Common myeloid progenitor, CD34-positive (primary cell): ENCODE results near the gene DRGX.

Source experiments
- CTCF ChIA-PET: fragments of 350-600 bp; sonication (Branson Sonifier 250); formaldehyde crosslinking; loops from one replicate; lab custom pipeline; 2021; ENCODE audit warnings: antibody characterized with exemption; lab: Charles Lee
- POLR2A ChIA-PET: fragments of 350-600 bp; sonication (Branson Sonifier 250); formaldehyde crosslinking; loops from one replicate; lab custom pipeline; 2021; ENCODE audit warnings: antibody characterized with exemption; lab: Charles Lee
- DNase-seq, 3 donors: peaks; one replicate each; pipeline versions ENCODE4 v3.0.0 to v3.0.0-alpha.2; 2013
- H3K27ac ChIP-seq, 2 experiments: 1 replicate in 1 of 2; 2 replicates in 1 of 2; pipeline ENCODE4 v1.7.0; 2013; ENCODE audit warnings: inconsistent platforms in 2 of 2, low read length in 2 of 2, mild to moderate bottlenecking in 2 of 2, low read depth in 1 of 2, moderate library complexity in 1 of 2; ENCODE audit not compliant: severe bottlenecking in 2 of 2, insufficient read depth in 1 of 2, poor library complexity in 1 of 2
- H3K27me3 ChIP-seq, 5 experiments: replicated peaks in 2 of 5; 1 replicate in 3 of 5; 2 replicates in 2 of 5; pipeline versions ENCODE4 v1.6.1 to v1.7.0; 2013; ENCODE audit warnings: low read length in 4 of 5, mild to moderate bottlenecking in 2 of 5, moderate library complexity in 2 of 5, inconsistent platforms in 1 of 5; ENCODE audit not compliant: insufficient read depth in 5 of 5, control insufficient read depth in 4 of 5
- H3K36me3 ChIP-seq, 4 experiments: 1 replicate in 2 of 4; 2 replicates in 2 of 4; pipeline versions ENCODE4 v1.6.1 to v1.7.0; 2013; ENCODE audit warnings: low read length in 3 of 4, control low read depth in 1 of 4, mild to moderate bottlenecking in 1 of 4; ENCODE audit not compliant: control insufficient read depth in 4 of 4, insufficient read depth in 4 of 4
- H3K4me1 ChIP-seq, 4 experiments: 1 replicate in 3 of 4; 2 replicates in 1 of 4; pipeline versions ENCODE4 v1.6.1 to v1.7.1; 2013; ENCODE audit warnings: low read length in 3 of 4, mild to moderate bottlenecking in 3 of 4, control low read depth in 1 of 4, inconsistent platforms in 1 of 4, moderate library complexity in 1 of 4; ENCODE audit not compliant: control insufficient read depth in 4 of 4, insufficient read depth in 4 of 4; ENCODE audit errors: control extremely low read depth in 1 of 4
- H3K4me3 ChIP-seq, 7 experiments: 1 replicate in 4 of 7; 2 replicates in 3 of 7; pipeline versions ENCODE4 v1.5.1 to v1.7.0; 2013; ENCODE audit warnings: mild to moderate bottlenecking in 7 of 7, low read length in 6 of 7, moderate library complexity in 6 of 7, inconsistent platforms in 2 of 7, low read depth in 2 of 7, control low read depth in 1 of 7; ENCODE audit not compliant: insufficient read depth in 4 of 7, control insufficient read depth in 1 of 7; ENCODE audit errors: extremely low read depth in 1 of 7
- H3K9me3 ChIP-seq, 5 experiments: 1 replicate in 4 of 5; 2 replicates in 1 of 5; pipeline versions ENCODE4 v1.6.1 to v1.7.1; 2013; ENCODE audit warnings: low read length in 4 of 5, mild to moderate bottlenecking in 2 of 5, inconsistent platforms in 1 of 5, low read depth in 1 of 5, moderate library complexity in 1 of 5; ENCODE audit not compliant: control insufficient read depth in 4 of 5, insufficient read depth in 2 of 5; ENCODE audit errors: control extremely low read depth in 1 of 5
- WGBS: methylation state at CpG from one replicate; pipeline ENCODE4 v1.1.5; 2013; ENCODE audit not compliant: insufficient coverage; 5-methylcytosine and 5-hydroxymethylcytosine counted together

DRGX gene

DNA sequence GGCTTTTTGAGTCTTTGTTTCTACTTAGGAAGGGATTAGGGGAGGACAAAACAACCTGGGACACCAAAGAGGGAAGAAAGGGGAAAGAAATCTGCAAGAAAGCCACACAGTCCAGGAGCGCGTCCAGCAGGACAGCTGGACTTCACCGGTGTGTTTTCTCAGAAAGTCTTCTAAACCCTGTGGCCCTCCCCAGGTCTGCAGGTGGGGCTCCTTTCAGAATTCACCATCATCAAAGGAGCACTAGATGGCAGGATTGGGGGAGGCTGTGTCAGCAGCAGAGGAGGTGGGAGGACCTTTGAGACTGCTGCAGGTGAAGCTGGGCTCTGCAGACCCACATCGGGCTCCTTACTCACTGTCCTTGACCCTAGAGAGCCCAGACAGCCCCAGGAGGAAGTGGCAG is 13.9 kb upstream of the DRGX start:
- CTCF ChIA-PET: interaction anchor here (0.9 to 7.9 kb wide), 3 partner anchors 66 to 110 kb away, joined by 3 to 137 read pairs (median 19); no protein-coding TSS in a partner anchor
- H3K4me3 ChIP-seq: no peak overlapping the region
- no peaks in the 10 kb centered on the region for H3K36me3 ChIP-seq
- POLR2A ChIA-PET: no interaction called here
- H3K27me3 ChIP-seq: peaks cover 0 to 29% (median 5%) of the 10 kb centered on the region in 5 experiments
- H3K9me3 ChIP-seq: no peaks in the 10 kb centered on the region
- H3K4me1 ChIP-seq: no peaks in the 10 kb centered on the region
- no peak overlapping the region for H3K27ac ChIP-seq
- 93% methylated on average over 3 of the region's 4 CpGs for WGBS
- no peak for DNase-seq

DNA sequence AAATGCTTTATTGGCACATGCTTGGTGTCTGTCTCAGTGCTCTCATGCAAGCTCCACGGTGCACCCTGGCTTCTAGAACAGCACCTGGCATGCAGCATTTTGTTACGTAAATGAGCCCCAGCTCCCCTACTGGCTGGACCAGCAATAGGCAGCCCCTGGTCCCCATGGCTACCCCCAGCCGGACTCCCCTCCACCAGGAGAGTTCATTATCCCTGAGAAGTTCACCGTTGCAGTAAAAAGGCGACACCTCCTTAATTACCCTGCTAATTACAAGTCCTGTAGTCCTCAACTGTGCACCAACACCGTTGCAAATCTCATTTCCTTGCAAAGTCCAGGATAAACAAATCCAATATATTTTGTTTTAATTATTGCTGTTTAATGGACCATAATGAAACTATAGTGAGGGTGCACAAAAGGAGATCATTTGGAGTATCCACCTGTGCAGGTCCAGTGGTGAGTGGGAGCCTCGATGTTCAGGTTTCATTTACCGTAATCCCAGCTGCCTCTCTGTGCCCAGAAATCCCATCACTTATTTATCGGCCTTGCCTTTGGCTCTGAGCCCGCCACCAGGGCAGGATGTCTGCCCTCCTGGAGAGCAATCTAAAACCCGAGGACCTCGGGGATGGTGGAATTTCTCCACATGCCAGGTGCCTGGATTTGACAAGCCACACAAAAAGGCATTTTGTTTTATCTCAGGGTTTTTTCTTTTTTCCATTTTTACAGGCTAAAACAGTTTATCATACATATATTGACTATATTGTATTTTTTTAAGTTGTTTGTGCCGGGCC is 12.8 kb upstream of the DRGX start:
- ChIA-PET POLR2A (no interaction called here), CTCF (interaction anchor here (0.8 to 7.9 kb wide), 21 partner anchors 10 to 244 kb away, joined by 3 to 137 read pairs (median 5); no protein-coding TSS in a partner anchor)
- DNase-seq: peak in 1 of 3 donors; percentile 47
- Histone ChIP-seq H3K27ac (no peak overlapping the region), H3K4me1 (no peaks in the 10 kb centered on the region), H3K9me3 (no peaks in the 10 kb centered on the region), H3K4me3 (no peak overlapping the region), H3K36me3 (no peaks in the 10 kb centered on the region), H3K27me3 (peaks cover 0 to 27% (median 9%) of the 10 kb centered on the region in 5 experiments)
- WGBS: 70% methylated on average over 7 of the region's 13 CpGs

- 0% methylated on average over 2 of the region's 2 CpGs for WGBS
- peaks cover 0 to 31% (median 18%) of the 10 kb centered on the region in 5 experiments for H3K27me3 ChIP-seq
Measured at GRCh38 chr10:49407552-49408137, 11.8 kb upstream of the DRGX start.

GRCh38 chr10:49407151-49407550 is 11.3 kb upstream of the DRGX start:
- Histone ChIP-seq H3K36me3 (no peaks in the 10 kb centered on the region), H3K27ac (no peak overlapping the region), H3K9me3 (no peaks in the 10 kb centered on the region), H3K4me1 (no peaks in the 10 kb centered on the region), H3K27me3 (peaks cover 0 to 36% (median 18%) of the 10 kb centered on the region in 5 experiments), H3K4me3 (no peak overlapping the region)
- DNase-seq: no peak
- POLR2A ChIA-PET: no interaction called here
- CTCF ChIA-PET: interaction anchor here (0.9 to 7.9 kb wide), 39 partner anchors 8 to 837 kb away, joined by 3 to 137 read pairs (median 4); partner anchors contain the start of gene WDFY4
- 78% methylated on average over 4 of the region's 5 CpGs for WGBS

More at GRCh38 chr10:49407552-49408137, 11.8 kb upstream of the DRGX start:
- Histone ChIP-seq H3K9me3 (no peaks in the 10 kb centered on the region), H3K4me3 (no peak overlapping the region), H3K27ac (no peak overlapping the region), H3K36me3 (no peaks in the 10 kb centered on the region), H3K4me1 (no peaks in the 10 kb centered on the region)
- POLR2A ChIA-PET: no interaction called here
- peak; percentile 68 to 84 (median 75) for DNase-seq
- CTCF ChIA-PET: interaction anchor here (0.8 to 7.9 kb wide), 43 partner anchors 8 to 838 kb away, joined by 3 to 137 read pairs (median 4); partner anchors contain the start of gene WDFY4

DNA sequence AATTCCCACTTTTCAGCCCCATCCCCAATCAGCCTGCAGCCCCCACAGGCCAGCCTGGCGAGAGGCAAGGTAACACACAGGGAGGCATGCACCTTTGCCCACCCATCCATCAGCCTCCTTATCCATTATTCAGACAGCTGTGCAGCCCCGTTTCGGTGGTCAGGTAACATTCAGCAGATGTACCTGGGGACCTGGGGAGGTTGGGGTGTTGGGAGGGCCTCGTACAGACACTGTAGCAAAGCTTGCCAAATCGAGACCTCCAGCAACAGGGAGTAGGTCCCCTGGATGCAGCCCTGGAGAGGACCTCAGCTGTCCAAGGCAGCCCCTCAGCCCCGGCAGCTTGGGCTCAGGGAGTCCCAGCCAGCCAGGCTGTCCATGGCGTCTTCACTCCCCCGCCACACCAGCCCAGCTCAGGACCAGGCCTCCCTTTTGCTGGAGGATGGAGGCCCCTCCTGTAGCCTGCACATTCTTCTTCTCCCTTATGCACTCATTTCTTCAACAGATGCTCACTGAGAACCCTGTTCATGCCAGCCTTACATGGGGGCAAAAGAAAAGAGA is 8.5 kb upstream of the DRGX start:
- H3K36me3 ChIP-seq: no peaks in the 10 kb centered on the region
- H3K27ac ChIP-seq: no peak overlapping the region
- DNase-seq: no peak
- ChIA-PET CTCF (interaction anchor here (1.0 to 1.2 kb wide), 4 partner anchors 107 to 116 kb away, joined by 3 read pairs; no protein-coding TSS in a partner anchor), POLR2A (no interaction called here)
- H3K9me3 ChIP-seq: peaks cover 0 to 3% (median 0%) of the 10 kb centered on the region in 5 experiments
- 92% methylated on average over 7 of the region's 8 CpGs for WGBS
- H3K4me3 ChIP-seq: no peak overlapping the region
- H3K27me3 ChIP-seq: peaks cover 8 to 48% (median 21%) of the 10 kb centered on the region in 5 experiments
- H3K4me1 ChIP-seq: no peaks in the 10 kb centered on the region

GRCh38 chr10:49403363-49403762 is 7.5 kb upstream of the DRGX start:
- DNase-seq: no peak
- Histone ChIP-seq H3K9me3 (peaks cover 0 to 3% (median 0%) of the 10 kb centered on the region in 5 experiments), H3K36me3 (no peaks in the 10 kb centered on the region), H3K27me3 (peaks cover 12 to 58% (median 24%) of the 10 kb centered on the region in 5 experiments), H3K4me1 (peaks cover 0 to 2% (median 2%) of the 10 kb centered on the region in 4 experiments), H3K27ac (no peak overlapping the region), H3K4me3 (no peak overlapping the region)
- ChIA-PET CTCF (interaction anchor here (1.0 to 1.1 kb wide), 2 partner anchors 108 to 109 kb away, joined by 3 read pairs; no protein-coding TSS in a partner anchor), POLR2A (no interaction called here)
- WGBS: 82% methylated on average over 3 of the region's 3 CpGs
